Measurements from ENCODE around the gene ICE1. TPM values are rescaled to one million over a fixed set of nuclear protein-coding genes. Genes with fewer than 3 reads are reported as not detected.

ICE1 gene
- total RNA-seq, 1 experiment from 2014 or later: 48.9 TPM

- TF ChIP-seq, protein P1, sequence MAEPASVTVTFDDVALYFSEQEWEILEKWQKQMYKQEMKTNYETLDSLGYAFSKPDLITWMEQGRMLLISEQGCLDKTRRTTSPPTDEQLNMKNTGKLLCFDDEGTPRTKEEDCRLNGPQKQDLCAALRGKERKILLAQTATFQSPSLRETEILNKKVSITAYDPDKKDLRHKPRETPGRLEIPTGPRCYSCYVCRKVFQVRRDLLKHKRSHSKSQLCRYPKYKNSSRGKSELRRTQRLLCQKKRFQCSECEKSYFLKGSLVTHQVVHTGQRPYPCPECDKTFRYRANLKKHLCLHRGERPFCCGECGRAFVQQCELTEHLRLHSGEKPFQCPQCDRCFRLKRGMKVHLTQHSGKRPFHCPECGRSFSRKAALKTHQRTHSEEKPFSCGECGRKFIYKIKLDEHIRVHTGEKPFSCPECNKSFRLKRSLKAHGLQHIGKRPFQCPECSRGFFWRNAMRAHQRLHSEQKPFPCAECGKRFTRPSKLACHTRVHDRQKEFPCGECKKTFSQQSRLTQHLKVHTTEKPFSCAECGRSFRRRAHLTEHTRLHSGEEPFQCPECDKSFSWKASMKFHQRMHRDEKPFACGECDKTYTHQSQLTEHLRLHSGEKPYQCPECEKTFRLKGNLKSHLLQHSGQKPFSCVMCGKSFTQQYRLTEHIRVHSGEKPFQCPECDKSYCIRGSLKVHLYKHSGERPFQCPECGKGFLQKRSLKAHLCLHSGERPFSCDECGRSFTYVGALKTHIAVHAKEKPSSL (CRISPR knock-in tag; conservative IDR thresholded peaks at IDR 0.05): no peak
- no peak for TF ChIP-seq RORB (CRISPR knock-in tag; IDR thresholded peaks at IDR 0.05)
- no peak for TF ChIP-seq SMAD3 (CRISPR knock-in tag; IDR thresholded peaks at IDR 0.05; ENCODE audit: borderline replicate concordance)
- no peak for TF ChIP-seq TP53 (CRISPR knock-in tag; IDR thresholded peaks at IDR 0.05)
- TF ChIP-seq PRDM15 (CRISPR knock-in tag; IDR thresholded peaks at IDR 0.05): no peak
- TF ChIP-seq EMX1 (CRISPR knock-in tag; IDR thresholded peaks at IDR 0.05): no peak
- no peak for TF ChIP-seq HMGXB4 (CRISPR knock-in tag; IDR thresholded peaks at IDR 0.05)
- no peak for TF ChIP-seq OVOL2 (CRISPR knock-in tag; IDR thresholded peaks at IDR 0.05; ENCODE audit: borderline replicate concordance)
- TF ChIP-seq MLX (CRISPR knock-in tag; IDR thresholded peaks at IDR 0.05): no peak
- TF ChIP-seq, protein P2, sequence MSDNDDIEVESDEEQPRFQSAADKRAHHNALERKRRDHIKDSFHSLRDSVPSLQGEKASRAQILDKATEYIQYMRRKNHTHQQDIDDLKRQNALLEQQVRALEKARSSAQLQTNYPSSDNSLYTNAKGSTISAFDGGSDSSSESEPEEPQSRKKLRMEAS (CRISPR knock-in tag; IDR thresholded peaks at IDR 0.05): no peak
These were observed 101.8 kb downstream of the ICE1 start (continued) for GRCh38 chr5:5524327-5524726.

GRCh38 chr5:5531371-5531770 lies 108.9 kb downstream of the ICE1 start:
- ATAC-seq (no peak), DNase-seq (ENCODE audit: low spot score) (no peak)
- Mint-ChIP-seq H3K9me3 (peaks cover 24% of the 10 kb centered on the region), H3K4me1 (peaks cover 18% of the 10 kb centered on the region), H3K36me3 (peaks cover 17% of the 10 kb centered on the region), H3K27me3 (ENCODE audit: low read depth) (peaks cover 20% of the 10 kb centered on the region), H3K4me3 (no peak overlapping the region), H3K27ac (no peak overlapping the region)
- ChIA-PET CTCF (no interaction called here), POLR2A (interaction anchor here (0.7 kb wide), 1 partner anchor 529 kb away, joined by 4 read pairs; no protein-coding TSS in a partner anchor)
- TF ChIP-seq ZNF671 (CRISPR knock-in tag; IDR thresholded peaks at IDR 0.05) (no peak), SMAD3 (CRISPR knock-in tag; IDR thresholded peaks at IDR 0.05; ENCODE audit: borderline replicate concordance) (no peak), JAZF1 (CRISPR knock-in tag; IDR thresholded peaks at IDR 0.05) (no peak), ZNF532 (CRISPR knock-in tag; IDR thresholded peaks at IDR 0.05; ENCODE audit: borderline replicate concordance) (no peak), ERG (CRISPR knock-in tag; IDR thresholded peaks at IDR 0.05) (no peak), RORB (CRISPR knock-in tag; IDR thresholded peaks at IDR 0.05) (no peak), USF2 (CRISPR knock-in tag; IDR thresholded peaks at IDR 0.05) (no peak)
- TF ChIP-seq, protein P3, sequence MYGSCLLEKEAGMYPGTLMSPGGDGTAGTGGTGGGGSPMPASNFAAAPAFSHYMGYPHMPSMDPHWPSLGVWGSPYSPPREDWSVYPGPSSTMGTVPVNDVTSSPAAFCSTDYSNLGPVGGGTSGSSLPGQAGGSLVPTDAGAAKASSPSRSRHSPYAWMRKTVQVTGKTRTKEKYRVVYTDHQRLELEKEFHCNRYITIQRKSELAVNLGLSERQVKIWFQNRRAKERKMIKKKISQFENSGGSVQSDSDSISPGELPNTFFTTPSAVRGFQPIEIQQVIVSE (CRISPR knock-in tag; IDR thresholded peaks at IDR 0.05; ENCODE audit: borderline replicate concordance): no peak
- TF ChIP-seq, protein P4, sequence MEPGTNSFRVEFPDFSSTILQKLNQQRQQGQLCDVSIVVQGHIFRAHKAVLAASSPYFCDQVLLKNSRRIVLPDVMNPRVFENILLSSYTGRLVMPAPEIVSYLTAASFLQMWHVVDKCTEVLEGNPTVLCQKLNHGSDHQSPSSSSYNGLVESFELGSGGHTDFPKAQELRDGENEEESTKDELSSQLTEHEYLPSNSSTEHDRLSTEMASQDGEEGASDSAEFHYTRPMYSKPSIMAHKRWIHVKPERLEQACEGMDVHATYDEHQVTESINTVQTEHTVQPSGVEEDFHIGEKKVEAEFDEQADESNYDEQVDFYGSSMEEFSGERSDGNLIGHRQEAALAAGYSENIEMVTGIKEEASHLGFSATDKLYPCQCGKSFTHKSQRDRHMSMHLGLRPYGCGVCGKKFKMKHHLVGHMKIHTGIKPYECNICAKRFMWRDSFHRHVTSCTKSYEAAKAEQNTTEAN (CRISPR knock-in tag; IDR thresholded peaks at IDR 0.05): no peak

Data from WTC11 (cell line).